Cerebellar cortex (tissue), 1 donor: ENCODE data around the gene UBAP2L.

ENCODE experiments used
- DNase-seq: peaks from one replicate; pipeline ENCODE4 v3.0.0-alpha.2; 2015; ENCODE audit warnings: low spot score

The UBAP2L gene

DNA sequence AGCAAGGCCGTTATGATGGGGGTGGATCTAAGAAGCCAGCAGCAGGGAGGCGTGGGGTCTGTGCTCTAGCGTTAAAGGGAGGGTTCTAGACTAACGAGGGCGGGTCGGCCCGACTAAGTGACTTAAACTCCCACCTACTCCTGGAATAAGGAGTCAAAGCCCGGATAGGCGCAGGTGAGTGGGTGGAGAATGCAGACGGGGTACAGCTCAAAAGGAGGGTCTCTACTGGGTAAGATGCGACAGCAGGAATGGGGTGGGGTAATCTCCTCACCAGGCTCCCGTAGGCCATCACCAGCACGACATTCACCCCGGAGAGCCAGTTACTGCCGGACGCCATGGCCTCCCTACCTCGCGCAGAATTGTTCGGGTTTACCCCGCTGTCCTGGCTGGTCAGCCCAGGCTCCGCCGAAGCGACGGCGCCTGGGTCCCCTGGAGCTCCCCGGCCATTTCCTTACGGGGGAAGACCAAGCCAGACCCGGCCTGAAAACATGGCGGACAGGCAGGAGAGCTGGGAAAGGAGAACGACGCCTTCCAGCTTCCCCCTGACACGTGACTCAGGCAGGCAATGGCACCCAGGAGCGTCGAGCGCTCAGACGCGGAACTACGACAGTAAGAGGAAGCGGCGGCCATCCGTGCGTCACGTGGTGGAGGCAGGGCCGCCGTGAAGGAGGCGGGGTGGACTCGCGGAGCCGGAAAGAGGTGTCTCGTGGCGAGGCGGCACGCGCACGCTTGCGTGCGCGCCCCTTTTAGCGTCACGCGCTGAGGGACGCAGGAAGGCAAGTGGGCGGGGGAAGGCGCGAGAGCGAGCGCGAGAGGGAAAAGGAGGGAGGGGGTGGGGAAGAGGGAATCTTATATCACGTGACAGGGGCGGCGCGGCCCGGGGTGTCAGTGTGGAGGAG is at the start of gene UBAP2L:
Gene UBAP2L (plus strand): TSS at position 885 of the 899 bp plus-strand sequence. CDS start 4,169 bp downstream, outside the sequence.
- peak; percentile 99 for DNase-seq

GRCh38 chr1:154171223-154171583 is 49.6 kb upstream of the UBAP2L start:
- DNase-seq, result no peak

- no peak for DNase-seq
Observed at GRCh38 chr1:154171880-154172279, 48.9 kb upstream of the UBAP2L start.

DNA sequence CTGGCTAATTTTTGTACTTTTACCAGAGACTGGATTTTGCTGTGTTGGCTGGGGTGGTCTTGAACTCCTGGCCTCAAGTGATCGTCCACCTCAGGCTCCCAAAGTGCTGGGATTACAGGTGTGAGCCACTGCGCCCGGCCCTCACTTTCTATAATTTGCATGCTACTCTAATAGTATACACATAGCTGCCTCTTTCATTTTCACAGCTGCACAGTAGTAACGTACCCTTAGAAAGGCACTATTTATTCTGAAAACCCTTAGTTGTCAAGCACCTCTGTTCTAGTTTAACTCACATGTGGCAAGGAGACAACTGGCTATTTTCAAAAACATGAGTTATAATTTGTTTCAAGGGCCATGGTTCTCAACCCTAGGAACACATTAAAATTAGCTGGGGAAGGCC is 46.1 kb upstream of the UBAP2L start:
- no peak for DNase-seq

- no peak for DNase-seq
Observed at GRCh38 chr1:154176337-154176736, 44.4 kb upstream of the UBAP2L start.

GRCh38 chr1:154178013-154178412 is 42.7 kb upstream of the UBAP2L start:
- DNase-seq, result no peak

DNA sequence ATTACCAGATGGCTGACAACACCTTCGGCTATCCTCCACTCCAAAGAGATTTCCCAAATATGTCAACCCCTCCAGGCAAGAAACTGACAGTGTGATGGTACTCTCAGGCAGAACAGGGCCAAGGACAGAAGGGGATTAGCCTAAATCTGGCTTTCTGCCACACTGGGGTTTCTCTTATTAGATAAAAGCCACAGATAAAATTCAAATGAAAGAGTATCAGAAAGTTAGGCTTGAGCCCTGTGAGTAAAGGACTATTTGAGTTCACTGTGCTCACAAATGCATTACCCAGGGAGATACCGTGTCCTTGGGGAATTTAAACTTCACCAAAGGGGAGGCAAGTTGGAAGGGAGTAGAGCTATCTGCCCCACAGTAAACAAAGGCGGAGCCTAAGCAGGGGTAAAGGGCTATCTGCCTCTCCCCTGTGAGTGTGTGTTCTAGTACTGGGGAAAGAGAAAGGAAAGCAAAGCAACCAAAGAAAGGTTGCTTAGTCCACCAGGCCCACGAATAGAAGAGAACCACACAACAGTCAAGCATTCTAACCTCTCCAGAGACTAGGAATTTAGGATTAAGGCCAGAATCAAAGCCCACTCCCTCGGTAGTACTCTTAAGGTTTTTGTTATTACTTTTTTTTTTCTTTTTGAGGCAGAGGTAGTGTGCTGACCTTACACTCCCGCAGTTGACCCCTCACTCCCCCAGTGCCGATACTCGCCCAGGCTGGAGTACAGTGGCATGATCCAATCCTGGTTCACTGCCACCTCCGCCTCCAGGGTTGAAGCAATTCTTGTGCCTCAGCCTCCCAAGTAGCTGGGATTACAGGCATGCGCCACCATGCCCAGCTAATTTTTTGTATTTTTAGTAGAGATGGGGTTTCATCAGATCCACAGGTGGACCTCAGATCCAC is 41.6 kb upstream of the UBAP2L start:
- no peak for DNase-seq

- no peak for DNase-seq
Observed at GRCh38 chr1:154179946-154180687, 40.6 kb upstream of the UBAP2L start.

DNA sequence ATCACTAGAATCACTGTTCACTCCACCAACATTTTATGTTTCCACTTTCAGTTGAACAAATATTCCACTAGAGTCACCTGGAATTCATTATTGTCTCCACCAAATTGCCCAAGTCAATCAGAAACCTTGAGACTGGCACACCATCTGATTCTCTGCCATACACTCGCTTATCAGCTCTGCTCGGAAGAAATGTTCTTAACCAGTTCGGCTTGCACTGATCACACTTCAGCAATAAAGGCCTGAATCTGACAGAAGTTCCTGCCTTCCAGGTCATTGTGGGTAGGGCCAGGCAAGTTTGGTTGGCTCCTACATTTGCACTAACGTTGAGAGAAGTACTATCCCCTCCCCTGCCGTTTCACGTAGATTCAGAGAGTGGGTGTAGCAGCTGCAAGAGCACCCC is 38.8 kb upstream of the UBAP2L start:
- no peak for DNase-seq

DNA sequence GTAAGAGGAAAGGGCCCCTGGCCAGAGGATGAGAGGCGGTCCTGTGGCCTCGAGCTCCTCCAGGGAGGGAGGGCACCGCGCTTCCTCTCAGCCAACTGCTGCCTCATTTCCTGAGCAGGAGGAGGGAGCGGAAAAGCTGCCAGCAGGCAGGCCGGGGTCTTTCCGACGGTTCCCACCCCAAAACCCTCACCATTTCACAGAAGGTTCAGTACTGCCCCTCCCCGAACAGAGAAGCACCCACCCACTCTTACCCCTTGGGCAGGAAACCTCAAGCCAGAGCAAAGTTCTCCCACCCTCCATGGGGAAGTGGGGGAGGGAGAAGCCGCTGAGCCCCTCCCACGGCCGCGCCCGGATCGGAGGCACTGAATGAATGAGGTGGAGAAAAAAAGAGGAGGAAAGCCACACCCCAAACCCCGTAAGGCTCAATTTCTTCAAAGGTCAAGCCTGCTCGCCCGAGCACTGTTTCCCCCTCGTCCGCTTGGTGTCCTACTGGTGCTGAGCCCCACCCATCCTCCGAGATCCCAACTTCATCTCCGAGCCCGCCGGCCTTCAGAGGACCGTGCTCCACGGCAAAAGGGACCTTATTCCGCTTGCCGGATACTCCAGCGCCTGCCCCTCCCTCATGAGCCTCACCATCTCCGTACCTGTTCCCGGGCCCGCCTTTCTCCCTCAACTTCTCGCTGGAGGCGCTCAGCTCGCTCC is 38.3 kb upstream of the UBAP2L start:
- DNase-seq, result peak; percentile 56

GRCh38 chr1:154183046-154183915 is 37.5 kb upstream of the UBAP2L start:
- peak; percentile 98 for DNase-seq

DNA sequence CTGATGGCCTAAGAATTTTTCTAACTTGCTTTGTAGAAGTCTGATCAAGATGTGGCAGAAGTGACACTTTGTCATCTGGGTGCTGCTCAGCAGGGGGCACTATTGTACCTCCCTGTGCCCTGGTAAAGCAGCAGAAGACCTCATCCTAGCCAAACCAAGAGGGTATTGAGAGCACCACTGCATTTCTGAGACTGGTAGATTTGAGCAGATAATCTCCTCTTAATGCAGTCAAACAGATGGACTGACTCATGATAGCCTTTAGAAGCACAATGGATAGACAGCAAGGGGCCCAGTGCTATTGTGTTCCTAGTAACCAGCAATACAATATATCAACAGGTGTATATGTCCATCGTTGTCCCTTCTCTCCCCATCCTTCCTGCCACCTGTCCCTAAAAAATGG is 34.6 kb upstream of the UBAP2L start:
- DNase-seq, result peak; percentile 44

- no peak for DNase-seq
Observed at GRCh38 chr1:154186852-154187501, 33.8 kb upstream of the UBAP2L start.

DNA sequence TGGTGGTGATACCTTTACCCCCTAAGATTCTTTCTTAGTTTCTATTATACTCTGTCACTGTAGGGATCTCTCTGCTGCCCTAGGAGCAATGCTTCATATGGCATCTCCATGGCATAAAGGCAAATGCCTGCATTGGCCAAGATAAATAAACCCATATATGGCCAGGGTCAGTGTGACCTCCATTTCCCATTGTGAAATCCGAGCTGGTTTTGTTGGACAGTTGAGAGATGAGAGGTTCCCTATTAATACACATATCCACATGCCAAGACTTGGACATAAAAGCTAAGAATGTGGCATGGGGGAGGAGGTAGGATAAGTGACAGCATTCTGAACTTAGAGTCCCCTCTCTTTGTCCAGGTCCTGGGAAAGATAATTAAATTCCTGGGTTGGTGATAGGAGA is 30.2 kb upstream of the UBAP2L start:
- DNase-seq, result no peak

DNA sequence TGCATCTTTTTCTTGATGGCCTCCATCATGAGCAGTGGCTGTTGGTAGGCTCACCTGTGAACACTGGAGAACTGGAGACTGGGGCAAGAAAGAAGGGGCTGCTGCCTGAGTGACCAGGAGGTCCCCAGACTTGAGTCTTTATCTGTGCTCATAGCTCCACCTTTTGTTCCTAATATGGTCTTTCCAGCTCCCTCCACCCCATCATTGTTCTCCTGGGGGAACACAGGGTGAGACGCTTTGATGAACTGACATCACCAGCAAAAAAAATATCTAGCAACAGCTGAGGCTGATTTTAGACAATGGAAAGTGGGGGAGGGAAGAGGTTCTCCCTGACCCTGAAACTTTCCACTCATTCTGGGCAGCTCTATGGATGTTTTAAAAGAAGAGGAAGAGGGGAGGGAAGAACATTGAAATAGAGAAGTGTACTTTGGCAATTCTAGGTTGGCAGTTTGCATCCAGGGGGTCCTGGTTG is 28.7 kb upstream of the UBAP2L start, which contains the start of gene TPM3:
Gene TPM3 (minus strand): TSS at position 111 of the 472 bp plus-strand sequence. CDS start 82 bp downstream, at position 29.
- no peak for DNase-seq

DNA sequence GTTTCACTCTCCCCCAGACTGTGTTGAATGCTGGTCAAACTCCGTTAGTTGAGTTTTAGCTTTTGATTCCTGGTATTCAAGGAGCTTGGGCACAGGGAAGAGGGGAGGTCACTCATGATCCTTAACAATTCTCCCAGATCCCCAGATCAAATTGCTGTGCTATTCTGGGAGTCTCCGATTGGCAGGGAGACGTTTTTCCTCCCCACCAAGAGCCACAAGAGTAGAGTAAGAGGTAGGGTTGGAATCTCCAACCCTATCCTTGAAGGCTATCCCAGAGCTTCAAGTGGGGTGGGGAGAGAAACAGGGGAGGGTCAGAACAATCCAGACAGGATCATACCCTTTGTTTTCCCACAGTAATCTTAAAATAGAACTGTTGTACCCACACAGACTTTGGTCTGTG is 28.3 kb upstream of the UBAP2L start:
- DNase-seq, result no peak

GRCh38 chr1:154193821-154194220 is 26.9 kb upstream of the UBAP2L start:
- no peak for DNase-seq

DNA sequence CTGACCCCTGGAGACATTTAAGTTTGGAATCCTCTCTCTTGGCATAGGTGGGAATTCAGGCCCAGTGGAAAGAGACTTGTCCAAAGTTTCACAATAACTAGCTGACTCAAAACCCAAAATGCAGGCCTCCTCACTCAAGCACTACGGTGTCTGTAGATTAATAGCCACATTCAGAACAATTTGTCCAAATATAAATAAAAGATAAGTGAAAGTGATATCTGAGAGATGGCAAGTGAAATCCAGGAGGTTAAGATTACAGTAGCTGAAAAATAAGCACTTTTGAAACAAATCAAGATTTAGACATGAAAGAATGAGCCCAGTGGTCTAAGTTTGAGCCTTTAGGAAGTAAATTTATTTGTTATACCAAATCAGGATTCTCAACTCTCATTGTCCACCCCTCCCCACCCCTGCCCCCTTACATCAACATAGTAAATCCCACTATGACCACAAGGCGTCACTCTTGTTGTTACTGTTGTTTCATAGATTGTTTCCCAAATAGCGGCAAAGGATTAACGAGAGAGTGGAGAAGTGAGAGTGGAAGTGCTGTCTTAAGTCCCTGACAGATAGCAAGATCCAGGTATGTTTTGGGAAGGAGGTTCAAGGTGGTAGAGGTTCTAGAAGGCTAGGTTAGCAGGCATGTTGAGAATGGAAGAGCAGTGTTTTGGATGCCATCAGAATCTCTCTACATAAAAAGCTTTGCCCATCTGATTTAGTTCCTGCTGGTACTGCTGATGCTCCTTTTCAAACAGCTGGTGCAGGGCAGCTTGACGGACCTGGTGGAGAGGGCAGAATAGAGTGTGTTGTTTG is 21.8 kb upstream of the UBAP2L start:
- peak; percentile 71 for DNase-seq

DNA sequence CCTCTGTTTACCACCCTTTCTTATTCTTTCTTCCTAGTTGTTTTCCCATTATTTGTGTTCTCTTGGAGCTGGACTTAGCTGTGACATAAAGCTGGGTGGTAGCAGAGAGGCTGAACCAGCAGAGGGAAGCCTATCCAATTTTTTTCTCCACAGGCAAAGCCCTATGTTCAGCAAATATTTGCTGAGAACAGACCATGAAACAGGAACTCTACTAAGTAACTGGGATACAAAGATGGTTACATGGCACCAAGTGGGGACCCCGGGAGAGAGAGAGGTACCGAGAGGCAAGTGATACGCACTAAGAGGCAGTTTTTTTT is 21.2 kb upstream of the UBAP2L start:
- DNase-seq, result peak; percentile 25
